Measurements from ENCODE around the gene GNA12.

DNA sequence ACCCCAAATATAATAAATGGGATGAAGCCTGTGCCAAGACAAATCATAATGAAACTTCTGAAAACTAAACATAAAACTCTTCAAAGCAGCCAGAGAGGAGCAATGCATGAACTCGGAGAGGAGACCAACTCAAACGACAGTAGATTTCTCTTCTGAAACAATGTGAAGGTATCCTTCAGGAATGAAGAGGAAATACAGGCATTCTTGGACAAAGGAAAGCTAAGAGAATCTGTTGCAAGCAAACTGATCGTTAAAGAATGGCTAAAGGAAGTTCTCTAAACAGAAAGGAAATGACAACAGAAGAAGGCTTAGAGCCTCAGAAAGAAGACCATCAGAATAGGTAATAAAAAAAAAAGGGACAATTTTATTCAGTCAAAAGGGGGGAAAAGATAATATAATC is 6.6 kb downstream of the GNA12 start:
- TF ChIP-seq, protein P1, sequence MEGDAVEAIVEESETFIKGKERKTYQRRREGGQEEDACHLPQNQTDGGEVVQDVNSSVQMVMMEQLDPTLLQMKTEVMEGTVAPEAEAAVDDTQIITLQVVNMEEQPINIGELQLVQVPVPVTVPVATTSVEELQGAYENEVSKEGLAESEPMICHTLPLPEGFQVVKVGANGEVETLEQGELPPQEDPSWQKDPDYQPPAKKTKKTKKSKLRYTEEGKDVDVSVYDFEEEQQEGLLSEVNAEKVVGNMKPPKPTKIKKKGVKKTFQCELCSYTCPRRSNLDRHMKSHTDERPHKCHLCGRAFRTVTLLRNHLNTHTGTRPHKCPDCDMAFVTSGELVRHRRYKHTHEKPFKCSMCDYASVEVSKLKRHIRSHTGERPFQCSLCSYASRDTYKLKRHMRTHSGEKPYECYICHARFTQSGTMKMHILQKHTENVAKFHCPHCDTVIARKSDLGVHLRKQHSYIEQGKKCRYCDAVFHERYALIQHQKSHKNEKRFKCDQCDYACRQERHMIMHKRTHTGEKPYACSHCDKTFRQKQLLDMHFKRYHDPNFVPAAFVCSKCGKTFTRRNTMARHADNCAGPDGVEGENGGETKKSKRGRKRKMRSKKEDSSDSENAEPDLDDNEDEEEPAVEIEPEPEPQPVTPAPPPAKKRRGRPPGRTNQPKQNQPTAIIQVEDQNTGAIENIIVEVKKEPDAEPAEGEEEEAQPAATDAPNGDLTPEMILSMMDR (IDR thresholded peaks at IDR 0.05), result no peak
- TF ChIP-seq ZFX (IDR thresholded peaks at IDR 0.05; ENCODE audit: borderline replicate concordance), result no peak

Data from 22Rv1 (cell line).